Bronchial epithelial cell (primary cell): Measurements from ENCODE around the gene SRL. TPM values are rescaled to one million over a fixed set of nuclear protein-coding genes. Genes with fewer than 3 reads are reported as not detected.
A peak's percentile ranks its signal among the peaks of the same experiment; 100 is the strongest.
"Not testable (repeated sequence)": the region's sequence is repeated elsewhere in the genome, so short reads cannot be mapped to it uniquely, and the experiment has no call there.

Source experiments
- DNase-seq: peaks from one replicate; pipeline ENCODE4 v3.0.0-alpha.2; 2010; ENCODE audit warnings: low read depth
- FAIRE-seq: peaks from 2 replicates; lab custom pipeline; 2011; peaks lifted over from hg19 to GRCh38; lab: Jason Lieb, UNC
- H3K27me3 ChIP-seq: 2 replicates; pipeline ENCODE4 v1.5.1; 2011; ENCODE audit warnings: low read length; ENCODE audit not compliant: control insufficient read depth, insufficient read depth
- H3K36me3 ChIP-seq: 2 replicates; pipeline ENCODE4 v1.5.1; 2011; ENCODE audit warnings: low read length; ENCODE audit not compliant: control insufficient read depth, insufficient read depth
- H3K4me3 ChIP-seq: 2 replicates; pipeline ENCODE4 v1.5.1; 2011; ENCODE audit warnings: mild to moderate bottlenecking, low read depth, low read length, control low read depth
- total RNA-seq: library from RNA; depleted of rRNA; stranded (reverse); fragments of >200 nt; gene quantifications from 2 replicates; pipeline ENCODE4 v1.2.1, GENCODE V29; 2014
- TF ChIP-seq, protein P1 (sequence below): IDR thresholded peaks from 2 replicates; pipeline ENCODE4 v1.5.1; 2011; ENCODE audit warnings: mild to moderate bottlenecking, moderate library complexity, low read length, control low read depth, inconsistent platforms; ENCODE audit not compliant: insufficient read depth, severe bottlenecking

Gene SRL
- total RNA-seq, 1 donor from 2014 or later: not detected

GRCh38 chr16:4158143-4159093, 83.5 kb downstream of the SRL start:
- H3K36me3 ChIP-seq: no peaks in the 10 kb centered on the region
- TF ChIP-seq, protein P1, sequence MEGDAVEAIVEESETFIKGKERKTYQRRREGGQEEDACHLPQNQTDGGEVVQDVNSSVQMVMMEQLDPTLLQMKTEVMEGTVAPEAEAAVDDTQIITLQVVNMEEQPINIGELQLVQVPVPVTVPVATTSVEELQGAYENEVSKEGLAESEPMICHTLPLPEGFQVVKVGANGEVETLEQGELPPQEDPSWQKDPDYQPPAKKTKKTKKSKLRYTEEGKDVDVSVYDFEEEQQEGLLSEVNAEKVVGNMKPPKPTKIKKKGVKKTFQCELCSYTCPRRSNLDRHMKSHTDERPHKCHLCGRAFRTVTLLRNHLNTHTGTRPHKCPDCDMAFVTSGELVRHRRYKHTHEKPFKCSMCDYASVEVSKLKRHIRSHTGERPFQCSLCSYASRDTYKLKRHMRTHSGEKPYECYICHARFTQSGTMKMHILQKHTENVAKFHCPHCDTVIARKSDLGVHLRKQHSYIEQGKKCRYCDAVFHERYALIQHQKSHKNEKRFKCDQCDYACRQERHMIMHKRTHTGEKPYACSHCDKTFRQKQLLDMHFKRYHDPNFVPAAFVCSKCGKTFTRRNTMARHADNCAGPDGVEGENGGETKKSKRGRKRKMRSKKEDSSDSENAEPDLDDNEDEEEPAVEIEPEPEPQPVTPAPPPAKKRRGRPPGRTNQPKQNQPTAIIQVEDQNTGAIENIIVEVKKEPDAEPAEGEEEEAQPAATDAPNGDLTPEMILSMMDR: no peak
- FAIRE-seq: no peak
- no peak for DNase-seq
- H3K4me3 ChIP-seq: no peak overlapping the region
- H3K27me3 ChIP-seq: no peaks in the 10 kb centered on the region

DNA sequence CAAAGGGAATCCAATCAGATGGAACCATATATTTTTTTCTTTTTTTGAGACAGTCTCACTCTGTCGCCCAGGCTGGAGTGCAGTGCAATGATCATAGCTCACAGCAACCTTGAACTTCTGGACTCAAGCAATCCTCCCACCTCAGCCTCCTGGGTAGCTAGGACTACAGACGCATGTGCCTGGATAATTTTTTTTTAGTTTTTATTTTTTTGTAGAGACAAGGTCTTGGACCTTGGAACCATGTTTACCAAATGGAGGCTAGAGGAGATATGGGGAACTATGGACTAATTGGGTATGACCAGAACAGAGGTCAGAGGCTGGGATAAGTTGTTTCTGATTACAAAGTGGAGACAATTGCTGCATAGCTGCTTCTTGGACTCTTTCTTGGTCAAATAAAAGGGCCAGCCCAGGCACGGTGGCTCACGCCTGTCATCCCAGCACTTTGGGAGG, 84.5 kb downstream of the SRL start:
- DNase-seq: no peak
- no peak overlapping the region for H3K4me3 ChIP-seq
- TF ChIP-seq, protein P1: no peak
- no peak for FAIRE-seq
- no peaks in the 10 kb centered on the region for H3K36me3 ChIP-seq
- H3K27me3 ChIP-seq: no peaks in the 10 kb centered on the region

DNA sequence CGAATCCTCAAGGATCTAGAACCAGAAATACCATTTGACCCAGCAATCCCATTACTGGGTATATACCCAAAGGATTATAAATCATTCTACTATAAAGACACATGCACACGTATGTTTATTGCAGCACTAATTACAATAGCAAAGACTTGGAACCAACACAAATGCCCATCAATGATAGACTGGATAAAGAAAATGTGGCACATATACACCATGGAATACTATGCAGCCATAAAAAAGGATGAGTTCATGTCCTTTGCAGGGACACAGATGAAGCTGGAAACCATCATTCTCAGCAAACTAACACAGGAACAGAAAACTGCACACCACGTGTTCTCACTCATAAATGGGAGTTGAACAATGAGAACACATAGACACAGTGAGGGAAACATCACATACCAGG, 85.4 kb downstream of the SRL start:
- not testable (repeated sequence) for FAIRE-seq, H3K36me3 ChIP-seq, H3K27me3 ChIP-seq, H3K4me3 ChIP-seq, DNase-seq

- FAIRE-seq, H3K4me3 ChIP-seq, DNase-seq, H3K27me3 ChIP-seq, H3K36me3 ChIP-seq: not testable (repeated sequence)
Measured at GRCh38 chr16:4153364-4153763, 88.5 kb downstream of the SRL start.

GRCh38 chr16:4152267-4152666, 89.6 kb downstream of the SRL start:
- Histone ChIP-seq H3K4me3 (no peak overlapping the region), H3K36me3 (no peaks in the 10 kb centered on the region), H3K27me3 (no peaks in the 10 kb centered on the region)
- no peak for DNase-seq
- peak; percentile 32 for FAIRE-seq
- TF ChIP-seq, protein P1: no peak

GRCh38 chr16:4147236-4147635, 94.6 kb downstream of the SRL start:
- Histone ChIP-seq H3K4me3 (no peak overlapping the region), H3K27me3 (peaks cover 2% of the 10 kb centered on the region), H3K36me3 (no peaks in the 10 kb centered on the region)
- TF ChIP-seq, protein P1: no peak
- FAIRE-seq: no peak
- no peak for DNase-seq

GRCh38 chr16:4142268-4142667, 99.6 kb downstream of the SRL start:
- no peak for FAIRE-seq
- Histone ChIP-seq H3K4me3 (no peak overlapping the region), H3K27me3 (peaks cover 2% of the 10 kb centered on the region), H3K36me3 (no peaks in the 10 kb centered on the region)
- TF ChIP-seq, protein P1: no peak
- no peak for DNase-seq
